ENCODE data around the gene RRAGA. TPM values are rescaled to one million over a fixed set of nuclear protein-coding genes. Genes with fewer than 3 reads are reported as not detected.

The RRAGA gene
- total RNA-seq, 4 donors from 2014 or later = 20.6 to 35.3 (median 28.7) TPM

- H3K27ac ChIP-seq = peak overlapping the region; percentile 91 to 97 (median 95)
- H3K4me3 ChIP-seq = peak overlapping the region; percentile 69 to 97 (median 88)
- H3K36me3 ChIP-seq = no peaks in the 10 kb centered on the region
- no peaks in the 10 kb centered on the region for H3K9me3 ChIP-seq
- no peak for TF ChIP-seq POLR2A (IDR thresholded peaks at IDR 0.05)
- no peak for TF ChIP-seq CTCF (IDR thresholded peaks at IDR 0.05)
- no peaks in the 10 kb centered on the region for H3K27me3 ChIP-seq
- peaks cover 0 to 27% (median 12%) of the 10 kb centered on the region in 4 donors for H3K4me1 ChIP-seq
- DNase-seq = peak in 1 of 3 donors; percentile 20
Observed at GRCh38 chr9:19049917-19050636, 850 bp downstream of the RRAGA start.

GRCh38 chr9:19050637-19051591 is 1.7 kb downstream of the RRAGA start:
- no peaks in the 10 kb centered on the region for H3K36me3 ChIP-seq
- TF ChIP-seq POLR2A (IDR thresholded peaks at IDR 0.05) (no peak), CTCF (IDR thresholded peaks at IDR 0.05) (no peak)
- no peak for DNase-seq
- peak overlapping the region in 1 of 4 donors; percentile 91 for H3K27ac ChIP-seq
- no peaks in the 10 kb centered on the region for H3K27me3 ChIP-seq
- H3K4me1 ChIP-seq = peaks cover 0 to 27% (median 12%) of the 10 kb centered on the region in 4 donors
- H3K9me3 ChIP-seq = no peaks in the 10 kb centered on the region
- peak overlapping the region; percentile 69 to 97 (median 88) for H3K4me3 ChIP-seq

GRCh38 chr9:19057033-19057432 is 7.8 kb downstream of the RRAGA start:
- Histone ChIP-seq H3K36me3 (peaks cover 0 to 41% (median 0%) of the 10 kb centered on the region in 3 donors), H3K27ac (no peak overlapping the region), H3K9me3 (no peaks in the 10 kb centered on the region), H3K27me3 (no peaks in the 10 kb centered on the region), H3K4me1 (peaks cover 0 to 4% (median 0%) of the 10 kb centered on the region in 4 donors), H3K4me3 (no peak overlapping the region)
- no peak for DNase-seq
- TF ChIP-seq CTCF (IDR thresholded peaks at IDR 0.05) (no peak), POLR2A (IDR thresholded peaks at IDR 0.05) (no peak)

GRCh38 chr9:19074229-19074628 is 25.0 kb downstream of the RRAGA start:
- H3K27me3 ChIP-seq = no peaks in the 10 kb centered on the region
- no peaks in the 10 kb centered on the region for H3K4me1 ChIP-seq
- no peak for TF ChIP-seq CTCF (IDR thresholded peaks at IDR 0.05)
- TF ChIP-seq POLR2A (IDR thresholded peaks at IDR 0.05) = no peak
- no peak overlapping the region for H3K4me3 ChIP-seq
- DNase-seq = no peak
- H3K36me3 ChIP-seq = peaks cover 0 to 56% (median 0%) of the 10 kb centered on the region in 3 donors
- no peak overlapping the region for H3K27ac ChIP-seq
- H3K9me3 ChIP-seq = no peaks in the 10 kb centered on the region

GRCh38 chr9:19074836-19075235 is 25.6 kb downstream of the RRAGA start:
- TF ChIP-seq POLR2A (IDR thresholded peaks at IDR 0.05) (no peak), CTCF (IDR thresholded peaks at IDR 0.05) (no peak)

More at GRCh38 chr9:19074836-19075235, 25.6 kb downstream of the RRAGA start:
- no peaks in the 10 kb centered on the region for H3K27me3 ChIP-seq
- no peak for DNase-seq
- H3K9me3 ChIP-seq = no peaks in the 10 kb centered on the region
- no peak overlapping the region for H3K27ac ChIP-seq
- no peak overlapping the region for H3K4me3 ChIP-seq
- H3K4me1 ChIP-seq = no peaks in the 10 kb centered on the region
- peaks cover 0 to 56% (median 0%) of the 10 kb centered on the region in 3 donors for H3K36me3 ChIP-seq

All from Peyer's patch (tissue), 4 donors.